GM12892 (cell line): ENCODE measurements around the gene RAB11FIP2.

ENCODE experiments used
- POLR2A ChIP-seq: IDR thresholded peaks from 2 replicates; pipeline ENCODE4 v1.6.1; 2011; ENCODE audit warnings: low read depth, low read length, control low read depth
- POLR2AphosphoS5 ChIP-seq: IDR thresholded peaks from 2 replicates; pipeline ENCODE4 v1.6.1; 2011; ENCODE audit warnings: low read depth, low read length, control low read depth

GRCh38 chr10:117983961-117984360, 62.8 kb downstream of the RAB11FIP2 start:
- TF ChIP-seq POLR2A (no peak), POLR2AphosphoS5 (no peak)
